ENCODE results near the gene METTL2B. TPM values are rescaled to one million over a fixed set of nuclear protein-coding genes. Genes with fewer than 3 reads are reported as not detected.
"Not testable (repeated sequence)": the region's sequence is repeated elsewhere in the genome, so short reads cannot be mapped to it uniquely, and the experiment has no call there.

METTL2B gene
- total and polyA plus RNA-seq, 2 of the 13 experiments (the other 11 are each of a cell fraction or from before 2014, with no cell fraction given): 15.5 to 33.1 TPM

- TF ChIP-seq ZMYM4 (CRISPR knock-in tag; IDR thresholded peaks at IDR 0.05) (0 out of 2 replicates have a peak, but pooled peaks have one; percentile 18), SALL1 (CRISPR knock-in tag; IDR thresholded peaks at IDR 0.05) (peak; percentile 27; the same call in 1 of the 2 replicates)
Observed at GRCh38 chr7:128463933-128464332, 12.6 kb upstream of the METTL2B start (continued).

GRCh38 chr7:128466871-128467270 is 9.7 kb upstream of the METTL2B start:
- H3K4me2 ChIP-seq (ENCODE audit: low read depth, low read length); intact Hi-C loops (cut with micrococcal nuclease; ENCODE audit: unreplicated experiment); H3K9ac ChIP-seq (ENCODE audit: insufficient read depth, low read depth, low read length); CTCF ChIA-PET (ENCODE audit: low intra/inter-chr PET ratio, low total read pairs); BruUV-seq (replicated peaks); H3K27me3 ChIP-seq (ENCODE audit: control insufficient read depth in 1 of 2, insufficient read depth in 2 of 2, low read length in 2 of 2); FAIRE-seq; H2AFZ ChIP-seq (ENCODE audit: low read length); H3K36me3 ChIP-seq (replicated peaks in 1 of 2; ENCODE audit: control insufficient read depth in 1 of 2, insufficient read depth in 2 of 2, low read length in 2 of 2); H3K4me1 ChIP-seq (ENCODE audit: insufficient read depth, low read length); H3K27ac ChIP-seq (ENCODE audit: extremely low read length, insufficient read depth, low read length); H3K4me3 ChIP-seq (replicated peaks in 1 of 3; ENCODE audit: insufficient read depth in 1 of 3, low read depth in 2 of 3, low read length in 3 of 3); H4K20me1 ChIP-seq (ENCODE audit: insufficient read depth, low read length); POLR2A ChIA-PET; ATAC-seq; in situ Hi-C loops (cut with HindIII; ENCODE audit: extremely low pct_ligation_motif_present, low pct_unique_long_range_greater_than_20kb); DNase-seq (ENCODE audit: low spot score); H3K9me3 ChIP-seq (ENCODE audit: low read length); H3K79me2 ChIP-seq (ENCODE audit: insufficient read depth, low read length): not testable (repeated sequence)

DNA sequence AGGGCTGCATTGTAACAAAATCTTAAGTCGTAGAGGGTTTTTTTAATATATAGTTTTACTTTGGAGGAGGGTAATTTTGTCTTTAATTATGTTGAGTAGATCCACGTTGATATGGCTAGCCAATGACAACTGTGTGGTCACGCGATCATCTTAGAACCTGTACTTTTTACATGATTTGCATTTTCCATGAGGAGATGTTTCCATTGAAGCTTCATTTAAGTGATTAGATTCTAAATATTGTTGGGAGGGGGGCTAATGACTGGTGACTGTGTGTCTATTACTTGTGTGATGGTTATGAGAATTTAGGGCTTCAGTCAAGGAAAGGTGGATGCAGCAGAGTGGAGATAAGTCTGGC is 765 bp downstream of the METTL2B start:
- CTCF ChIA-PET (ENCODE audit: low intra/inter-chr PET ratio, low total read pairs); H4K20me1 ChIP-seq (ENCODE audit: insufficient read depth, low read length); H3K9me3 ChIP-seq (ENCODE audit: low read length); BruUV-seq (replicated peaks); DNase-seq (ENCODE audit: low spot score); in situ Hi-C loops (cut with HindIII; ENCODE audit: extremely low pct_ligation_motif_present, low pct_unique_long_range_greater_than_20kb); H2AFZ ChIP-seq (ENCODE audit: low read length); ATAC-seq; FAIRE-seq; H3K27me3 ChIP-seq (ENCODE audit: control insufficient read depth in 1 of 2, insufficient read depth in 2 of 2, low read length in 2 of 2): not testable (repeated sequence)
- Histone ChIP-seq H3K4me3 (replicated peaks in 1 of 3; ENCODE audit: insufficient read depth in 1 of 3, low read depth in 2 of 3, low read length in 3 of 3) (peak overlapping the region; percentile 68 to 87 (median 82)), H3K27ac (ENCODE audit: extremely low read length, insufficient read depth, low read length) (peak overlapping the region; percentile 79), H3K4me1 (ENCODE audit: insufficient read depth, low read length) (peaks cover 16% of the 10 kb centered on the region), H3K36me3 (replicated peaks in 1 of 2; ENCODE audit: control insufficient read depth in 1 of 2, insufficient read depth in 2 of 2, low read length in 2 of 2) (peaks cover 5 to 17% of the 10 kb centered on the region in 2 experiments; a peak in 3 of 5 replicates), H3K4me2 (ENCODE audit: low read depth, low read length) (peak overlapping the region; percentile 80), H3K9ac (ENCODE audit: insufficient read depth, low read depth, low read length) (peak overlapping the region; percentile 84), H3K79me2 (ENCODE audit: insufficient read depth, low read length) (peaks cover 13% of the 10 kb centered on the region)
- intact Hi-C loops (cut with micrococcal nuclease; ENCODE audit: unreplicated experiment): loop anchor here (5.0 kb wide), 1 partner anchor 55 kb away; no protein-coding TSS in a partner anchor
- POLR2A ChIA-PET: interaction anchor here (1.4 kb wide), 1 partner anchor 22 kb away, joined by 4 read pairs; the partner anchor contains the start of gene HILPDA
- 1% methylated on average over 4 of the region's 4 CpGs for WGBS (ENCODE audit: low lambda C conversion rate)
